Astrocyte of the spinal cord (primary cell): ENCODE data around the gene IMMP1L.
A peak's percentile ranks its signal among the peaks of the same experiment; 100 is the strongest.

ENCODE experiments used
- DNase-seq: peaks from one replicate; pipeline ENCODE4 v3.0.0; 2011; ENCODE audit warnings: low read depth, low spot score
- H3K4me3 ChIP-seq: 2 replicates; pipeline ENCODE4 v1.5.1; 2011; ENCODE audit warnings: low read depth, mild to moderate bottlenecking, low read length, moderate library complexity
- in situ Hi-C: cut with HindIII; loops from 2 replicates; pipeline ENCODE4 v1.10.0; 2017; ENCODE audit warnings: low sequenced_read_pairs
- TF ChIP-seq, protein P1 (sequence below): IDR thresholded peaks from 2 replicates; pipeline ENCODE4 v1.5.1; 2012; ENCODE audit warnings: low read depth, mild to moderate bottlenecking, low read length, inconsistent platforms

The IMMP1L gene

DNA sequence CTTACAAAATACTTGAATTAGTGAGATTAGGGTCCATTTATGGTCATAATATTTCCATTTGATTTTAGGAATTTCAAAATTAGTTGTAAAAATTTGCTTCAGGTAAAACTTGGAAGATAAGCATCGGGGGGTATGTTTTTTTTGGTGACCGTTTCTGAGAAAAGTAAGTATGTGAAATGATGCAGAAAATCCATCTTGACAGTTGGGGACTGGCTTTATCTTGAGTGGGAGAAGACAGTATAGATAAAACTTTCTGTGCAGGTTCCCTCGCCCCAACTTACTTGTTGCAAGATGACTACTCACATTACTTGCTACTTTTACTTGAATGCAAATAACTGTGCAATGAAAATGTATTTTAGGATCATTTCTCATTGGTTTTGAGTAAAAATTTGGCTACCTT, 90.3 kb downstream of the IMMP1L start:
- H3K4me3 ChIP-seq: no peak overlapping the region
- TF ChIP-seq, protein P1, sequence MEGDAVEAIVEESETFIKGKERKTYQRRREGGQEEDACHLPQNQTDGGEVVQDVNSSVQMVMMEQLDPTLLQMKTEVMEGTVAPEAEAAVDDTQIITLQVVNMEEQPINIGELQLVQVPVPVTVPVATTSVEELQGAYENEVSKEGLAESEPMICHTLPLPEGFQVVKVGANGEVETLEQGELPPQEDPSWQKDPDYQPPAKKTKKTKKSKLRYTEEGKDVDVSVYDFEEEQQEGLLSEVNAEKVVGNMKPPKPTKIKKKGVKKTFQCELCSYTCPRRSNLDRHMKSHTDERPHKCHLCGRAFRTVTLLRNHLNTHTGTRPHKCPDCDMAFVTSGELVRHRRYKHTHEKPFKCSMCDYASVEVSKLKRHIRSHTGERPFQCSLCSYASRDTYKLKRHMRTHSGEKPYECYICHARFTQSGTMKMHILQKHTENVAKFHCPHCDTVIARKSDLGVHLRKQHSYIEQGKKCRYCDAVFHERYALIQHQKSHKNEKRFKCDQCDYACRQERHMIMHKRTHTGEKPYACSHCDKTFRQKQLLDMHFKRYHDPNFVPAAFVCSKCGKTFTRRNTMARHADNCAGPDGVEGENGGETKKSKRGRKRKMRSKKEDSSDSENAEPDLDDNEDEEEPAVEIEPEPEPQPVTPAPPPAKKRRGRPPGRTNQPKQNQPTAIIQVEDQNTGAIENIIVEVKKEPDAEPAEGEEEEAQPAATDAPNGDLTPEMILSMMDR: no peak
- in situ Hi-C loops: no loop called here
- DNase-seq: no peak

DNA sequence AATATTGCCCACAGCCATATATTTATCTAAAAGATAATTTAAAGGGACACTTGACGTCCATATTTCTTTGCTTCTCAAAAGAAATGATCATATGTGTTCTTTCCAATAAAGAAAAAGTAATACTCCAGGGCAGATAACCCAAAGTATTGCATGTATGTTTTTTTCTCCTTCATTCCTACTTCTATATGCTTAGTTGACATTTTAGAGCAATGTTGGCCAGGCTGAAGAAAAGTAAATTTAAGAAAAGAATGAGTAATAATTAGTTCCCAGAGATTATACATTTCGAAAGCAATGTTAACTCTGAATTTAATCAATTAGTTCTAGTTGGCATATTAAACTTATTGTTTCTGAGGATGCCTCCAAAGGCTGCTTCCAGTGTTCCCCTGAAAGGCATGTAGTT, 91.6 kb downstream of the IMMP1L start:
- no peak overlapping the region for H3K4me3 ChIP-seq
- DNase-seq: no peak
- in situ Hi-C loops: no loop called here
- TF ChIP-seq, protein P1: no peak

DNA sequence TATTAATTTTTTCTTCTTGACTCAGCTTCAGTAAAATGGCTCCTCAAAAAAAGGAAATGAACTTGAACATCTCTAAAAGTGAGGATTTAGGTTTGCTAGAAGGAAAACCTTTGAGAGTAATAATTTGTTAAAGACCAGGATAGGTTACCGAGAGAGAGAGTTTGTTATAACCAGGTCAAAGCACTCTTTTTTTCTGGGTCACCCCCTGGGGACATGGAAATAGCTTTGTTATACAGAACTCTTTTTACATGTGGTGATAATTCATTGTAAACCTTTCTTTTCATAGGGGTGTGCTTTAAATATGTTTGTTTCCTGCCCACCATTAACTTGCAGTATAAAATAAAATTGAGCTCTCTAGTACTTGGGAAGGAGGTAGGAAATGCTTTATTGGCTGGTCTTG, 92.1 kb downstream of the IMMP1L start:
- no peak overlapping the region for H3K4me3 ChIP-seq
- no peak for DNase-seq
- TF ChIP-seq, protein P1: no peak
- in situ Hi-C loops: no loop called here

DNA sequence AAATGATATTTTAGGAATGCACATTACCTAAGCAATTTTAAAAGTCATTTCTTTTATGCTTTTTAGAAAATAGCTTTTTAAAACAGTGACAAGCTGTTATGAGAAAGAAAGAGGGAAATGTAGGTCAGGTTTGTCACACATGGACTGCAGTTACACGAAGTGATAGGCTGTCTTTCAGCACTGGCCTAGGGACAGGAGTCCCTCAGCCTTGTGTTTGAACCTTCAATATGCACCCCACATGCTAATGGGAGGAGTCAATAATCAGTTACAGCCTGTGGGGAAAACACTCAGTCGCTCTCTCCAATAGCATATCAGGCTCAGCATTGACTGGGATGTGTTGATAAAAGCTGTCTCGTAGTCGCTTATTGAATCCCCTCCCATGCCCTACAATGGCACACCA, 94.0 kb downstream of the IMMP1L start:
- DNase-seq: no peak
- in situ Hi-C loops: no loop called here
- H3K4me3 ChIP-seq: no peak overlapping the region
- TF ChIP-seq, protein P1: no peak

DNA sequence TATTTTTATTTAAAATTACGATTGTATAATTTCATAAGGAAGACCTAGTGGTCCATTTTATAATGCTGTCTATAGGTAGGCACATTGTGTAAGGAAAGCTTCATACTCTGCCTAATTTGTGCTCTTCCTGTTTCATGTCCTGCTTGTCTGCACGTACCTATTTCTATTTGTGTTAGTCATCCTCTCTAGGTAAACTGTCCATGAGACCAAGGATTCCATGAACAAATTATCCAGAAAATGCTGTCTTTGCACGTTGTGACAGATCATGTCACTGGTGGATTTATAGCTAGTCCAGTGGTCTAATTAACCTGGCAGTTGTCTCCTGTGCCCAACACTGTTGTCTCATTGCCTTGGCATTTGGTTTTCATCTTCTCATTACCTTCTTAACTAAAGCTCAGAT, 95.1 kb downstream of the IMMP1L start:
- in situ Hi-C loops: no loop called here
- DNase-seq: no peak
- TF ChIP-seq, protein P1: no peak

DNA sequence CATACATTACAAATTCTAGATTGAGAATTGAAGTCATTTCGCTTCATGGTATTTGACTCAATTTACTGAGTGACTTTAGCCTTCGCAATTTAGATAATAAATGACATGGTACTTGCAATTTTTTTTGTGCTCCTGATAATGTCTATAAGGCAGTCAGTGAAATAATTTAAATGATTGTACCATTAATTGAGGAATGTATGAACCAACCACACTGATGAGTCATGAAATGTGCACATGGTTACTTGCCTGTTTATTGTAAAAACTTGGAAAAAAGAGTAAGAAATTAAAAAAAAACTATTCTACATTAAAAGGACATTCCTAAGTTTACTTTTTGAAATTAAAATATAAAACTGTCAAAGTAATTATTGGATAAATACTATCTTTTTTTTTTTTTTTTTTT, 96.5 kb downstream of the IMMP1L start:
- no peak overlapping the region for H3K4me3 ChIP-seq
- peak; percentile 63 for DNase-seq
- in situ Hi-C loops: no loop called here
- TF ChIP-seq, protein P1: no peak

More for the DNA sequence above, 95.1 kb downstream of the IMMP1L start:
- no peak overlapping the region for H3K4me3 ChIP-seq

DNA sequence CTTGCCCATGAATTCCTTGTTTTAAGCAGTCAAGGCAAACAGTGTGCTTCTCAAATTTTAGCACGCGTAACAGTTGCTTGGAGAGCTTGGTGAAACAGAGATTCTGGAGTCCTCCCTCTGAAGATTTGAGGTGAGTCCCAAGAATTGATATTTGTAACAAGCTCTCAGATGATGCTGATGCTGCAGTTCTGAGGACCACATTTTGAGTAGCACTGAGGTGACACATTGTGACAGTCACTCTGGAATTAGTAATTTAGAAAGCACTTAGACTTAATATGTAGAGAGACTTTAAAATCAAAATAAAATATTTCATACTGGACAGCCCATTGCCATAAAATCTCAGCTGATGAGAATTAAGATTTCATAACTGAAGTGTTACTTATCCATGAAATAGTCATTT, 101.2 kb downstream of the IMMP1L start:
- DNase-seq: no peak
- TF ChIP-seq, protein P1: no peak
- in situ Hi-C loops: no loop called here
- H3K4me3 ChIP-seq: no peak overlapping the region
